ENCODE data around the gene POU2F1. TPM values are rescaled to one million over a fixed set of nuclear protein-coding genes. Genes with fewer than 3 reads are reported as not detected.

POU2F1 gene
- 2.2 and 19.0 TPM in 2 replicates for total RNA-seq

GRCh38 chr1:167220537-167221125, at the start of gene POU2F1:
TSS of gene POU2F1 (plus strand) at chr1:167220886. CDS start at chr1:167220898, 12 bp downstream.

Other genes with a start within 250 kb of the POU2F1 start
- gene ILDR2, start 245.3 kb upstream of the POU2F1 start, total RNA-seq = under 0.01 TPM in 1 of 2 replicates, not detected in the other
- gene MAEL, start 231.6 kb upstream of the POU2F1 start, total RNA-seq = not detected in 2 replicates
- gene GPA33, start 130.5 kb upstream of the POU2F1 start, total RNA-seq = not detected in 2 replicates
- 0.72 TPM in 1 of 2 replicates, not detected in the other for gene STYXL2, start 126.8 kb upstream of the POU2F1 start, total RNA-seq